ENCODE data around the gene DNAL4. TPM values are rescaled to one million over a fixed set of nuclear protein-coding genes. Genes with fewer than 3 reads are reported as not detected.
A peak's percentile ranks its signal among the peaks of the same experiment; 100 is the strongest.

Gene DNAL4
- polyA plus RNA-seq (ENCODE audit: insufficient read depth in 1 of 5, insufficient read length in 5 of 5, low replicate concordance in 1 of 5), result 10 to 100 TPM; 32.2 to 40.6 (median 34.6) TPM
- long read RNA-seq, donor 1, transcript DNAL4-201 (4 exons, 1,504 nt), result major isoform, 22 of 23 reads
- long read RNA-seq, donor 1, partial matches to known transcripts, result 0 of 23 reads
- long read RNA-seq, donor 1, other reads (novel, unspliced or antisense), result 0 of 23 reads
- long read RNA-seq, donor 2, transcript DNAL4-201 (4 exons, 1,504 nt), result major isoform, 10 of 10 reads
- long read RNA-seq, donor 2, partial matches to known transcripts, result 0 of 10 reads
- long read RNA-seq, donor 2, other reads (novel, unspliced or antisense), result 0 of 10 reads
- long read RNA-seq, donor 3, transcript DNAL4-201 (4 exons, 1,504 nt), result major isoform, 14 of 15 reads
- long read RNA-seq, donor 3, partial matches to known transcripts, result 0 of 15 reads
- long read RNA-seq, donor 3, other reads (novel, unspliced or antisense), result 0 of 15 reads
- long read RNA-seq, donor 4, transcript DNAL4-201 (4 exons, 1,504 nt), result major isoform, 11 of 13 reads
- long read RNA-seq, donor 4, partial matches to known transcripts, result 0 of 13 reads
- long read RNA-seq, donor 4, other reads (novel, unspliced or antisense), result 0 of 13 reads
- long read RNA-seq, donor 5, transcript DNAL4-201 (4 exons, 1,504 nt), result major isoform, 17 of 17 reads
- long read RNA-seq, donor 5, partial matches to known transcripts, result 0 of 17 reads
- long read RNA-seq, donor 5, other reads (novel, unspliced or antisense), result 0 of 17 reads
- long read RNA-seq, donor 6, transcript DNAL4-201 (4 exons, 1,504 nt), result major isoform, 19 of 20 reads
- long read RNA-seq, donor 6, partial matches to known transcripts, result 0 of 20 reads
- long read RNA-seq, donor 6, other reads (novel, unspliced or antisense), result 0 of 20 reads
- long read RNA-seq, donor 7, transcript DNAL4-201 (4 exons, 1,504 nt), result major isoform, 14 of 14 reads
- long read RNA-seq, donor 7, partial matches to known transcripts, result 0 of 14 reads
- long read RNA-seq, donor 7, other reads (novel, unspliced or antisense), result 0 of 14 reads
- long read RNA-seq, donor 8, transcript DNAL4-201 (4 exons, 1,504 nt), result major isoform, 7 of 7 reads
- long read RNA-seq, donor 8, partial matches to known transcripts, result 0 of 7 reads
- long read RNA-seq, donor 8, other reads (novel, unspliced or antisense), result 0 of 7 reads

DNA sequence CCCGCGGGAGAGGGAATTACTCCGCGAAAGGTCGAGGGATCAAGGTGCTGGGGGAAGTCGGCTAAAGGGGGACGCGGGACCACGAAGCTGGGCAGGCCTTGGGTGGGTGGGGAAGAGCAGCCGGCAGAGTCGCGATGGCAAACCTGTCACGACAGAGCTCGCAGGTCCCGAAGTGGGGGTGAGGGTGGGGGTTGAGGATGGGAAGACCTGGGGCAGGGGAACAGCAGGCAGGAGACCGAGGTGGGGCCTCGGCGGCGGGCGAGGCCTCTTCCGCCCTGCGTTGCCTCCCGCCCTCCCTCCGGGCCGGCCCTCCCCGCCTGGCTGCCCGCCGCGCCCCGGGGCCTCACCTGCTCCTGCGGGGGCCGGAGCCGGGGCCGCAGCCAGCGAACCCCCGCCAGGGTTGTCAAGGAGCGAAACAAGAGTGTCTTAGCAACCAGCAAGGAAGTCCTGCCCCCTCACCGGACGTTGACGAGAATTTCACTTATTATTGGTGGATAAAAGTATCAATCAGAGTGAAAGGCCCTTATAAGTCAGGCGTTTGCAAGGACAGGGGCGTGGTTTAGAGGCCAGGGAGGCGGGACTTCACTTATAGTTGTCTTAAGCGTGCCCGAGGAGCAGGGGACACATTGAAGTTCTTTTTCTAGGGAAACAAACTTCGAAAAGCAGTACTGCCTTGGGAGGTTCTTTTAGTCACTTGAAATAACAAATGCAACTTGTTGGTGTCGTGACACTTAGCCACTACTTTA lies at the start of gene DNAL4:
Gene DNAL4, minus strand, starts transcription at position 423 of the 746 bp plus-strand sequence. CDS start 11,412 bp downstream, outside the sequence.
- DNase-seq, result peak; percentile 94 to 98

GRCh38 chr22:38843201-38843656 lies 49.3 kb upstream of the DNAL4 start:
- peak; percentile 81 for DNase-seq

GRCh38 chr22:38842512-38843200 lies 48.7 kb upstream of the DNAL4 start:
- no peak for DNase-seq

GRCh38 chr22:38841635-38842034 lies 47.7 kb upstream of the DNAL4 start:
- no peak for DNase-seq

DNA sequence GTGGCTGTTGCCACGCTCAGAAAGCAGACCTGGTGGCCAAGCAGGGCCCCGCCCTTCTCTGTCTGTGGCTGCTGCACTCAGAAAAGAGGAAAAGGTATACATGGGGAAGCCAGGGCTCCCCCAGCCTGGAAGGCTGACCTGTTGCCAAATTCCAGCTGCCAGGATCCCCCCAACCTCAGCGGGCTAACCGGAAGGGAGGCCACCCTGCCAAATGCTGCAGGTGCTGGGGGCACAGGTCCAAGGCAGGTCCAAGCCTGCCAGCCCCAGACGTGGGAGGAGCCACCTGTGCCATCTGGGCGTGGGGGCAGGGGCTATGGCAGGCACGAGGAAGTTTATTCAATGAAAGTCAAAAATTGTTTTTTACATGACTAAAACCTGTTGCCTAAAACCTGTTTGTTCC lies 47.3 kb upstream of the DNAL4 start:
- no peak for DNase-seq

GRCh38 chr22:38840129-38840528 lies 46.2 kb upstream of the DNAL4 start:
- DNase-seq, result no peak

DNA sequence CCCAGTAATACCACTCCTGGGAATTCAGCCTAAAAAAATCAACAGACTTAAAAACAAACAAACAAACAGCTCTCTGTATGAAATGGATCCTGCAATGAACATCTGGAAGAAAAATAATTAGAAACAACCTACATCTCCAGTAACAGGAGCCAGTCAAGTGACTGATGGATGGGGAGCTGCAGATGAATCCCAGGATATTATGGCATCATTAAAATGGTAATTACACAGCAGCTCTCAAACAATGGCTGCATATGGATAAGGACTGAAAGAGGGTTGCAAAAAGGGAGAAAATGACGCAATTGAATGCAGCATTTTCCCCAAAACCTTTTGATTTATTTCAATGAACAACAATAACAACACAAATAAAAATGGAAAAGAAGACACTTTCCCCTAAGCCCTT lies 45.7 kb upstream of the DNAL4 start:
- no peak for DNase-seq

DNA sequence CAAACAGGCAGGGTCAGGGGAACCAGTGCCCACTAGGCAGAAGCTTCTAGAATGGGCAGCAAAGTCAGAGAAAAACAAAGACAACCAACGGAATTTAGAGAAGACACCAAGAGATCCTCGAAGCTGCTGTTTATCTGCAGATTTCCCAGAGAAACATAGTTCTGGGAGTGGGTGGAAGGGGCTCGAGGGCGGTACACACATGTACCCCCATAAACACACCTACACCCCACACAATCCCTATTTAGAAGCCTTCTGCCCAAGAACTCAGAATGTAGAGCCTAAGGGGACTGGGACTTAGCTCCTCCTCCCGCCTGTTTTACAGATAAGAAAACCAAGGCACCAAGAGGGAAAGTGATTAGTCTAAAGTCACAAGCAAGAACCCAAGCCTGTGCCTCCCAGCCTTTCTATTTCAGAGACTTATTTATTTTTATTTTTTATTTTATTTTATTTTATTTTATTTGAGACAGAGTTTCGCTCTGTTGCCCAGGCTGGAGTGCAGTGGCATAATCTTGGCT lies 43.5 kb upstream of the DNAL4 start:
- DNase-seq, result no peak

DNA sequence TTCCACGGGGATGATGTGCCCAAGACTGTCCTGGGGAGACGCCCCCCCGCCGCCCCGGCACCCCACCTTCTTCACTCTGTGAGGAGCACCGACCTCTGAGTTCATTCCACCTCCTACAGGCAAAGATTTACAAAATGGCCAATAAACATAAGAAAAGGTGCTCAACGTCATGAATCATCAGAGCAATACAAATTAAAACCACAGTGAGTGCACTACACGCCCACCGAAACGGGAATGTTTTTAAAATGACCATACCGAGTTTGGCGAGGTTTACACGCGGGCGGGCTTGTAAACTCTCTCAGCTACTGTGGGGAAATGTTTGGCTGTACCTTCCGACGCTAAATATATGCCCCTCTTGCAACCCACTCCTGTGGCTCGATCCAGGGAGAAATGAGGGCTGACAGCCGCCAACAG lies 42.0 kb upstream of the DNAL4 start:
- no peak for DNase-seq

- no peak for DNase-seq
These were observed 41.0 kb upstream of the DNAL4 start for GRCh38 chr22:38834991-38835390.

DNA sequence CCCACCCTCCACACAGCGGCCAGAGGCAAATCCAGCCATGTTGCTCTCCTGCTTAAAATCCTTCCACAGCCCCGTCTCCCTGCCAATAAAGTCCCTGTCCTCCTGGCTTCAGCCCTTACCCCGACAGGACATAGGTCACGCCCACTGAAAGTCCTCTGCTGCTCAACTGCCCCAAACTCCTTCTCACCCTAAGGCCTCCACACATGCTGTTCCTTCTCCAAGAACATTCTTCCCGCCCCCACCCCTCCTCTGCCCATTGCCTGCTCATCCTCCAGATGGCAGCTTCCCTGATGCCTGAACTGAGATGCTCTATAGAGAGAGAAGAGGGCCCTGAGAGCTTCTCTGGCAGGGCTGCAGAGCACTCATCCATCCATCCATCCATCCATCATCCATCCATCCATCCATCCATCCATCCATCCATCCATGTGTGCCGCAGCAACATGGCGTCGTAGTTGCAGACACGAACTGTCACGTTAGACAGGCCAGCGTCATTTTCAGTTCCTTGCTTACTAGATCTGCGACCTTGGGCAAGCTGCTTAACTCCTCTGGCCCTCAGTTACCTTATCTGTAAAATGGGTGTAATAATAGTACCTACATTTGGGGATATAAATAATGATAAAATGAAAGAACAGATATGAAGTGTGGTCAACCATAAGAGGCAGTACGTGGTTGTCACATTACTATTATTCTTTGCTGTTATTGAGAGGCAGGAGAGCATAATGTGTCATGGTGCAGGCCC lies 40.4 kb upstream of the DNAL4 start:
- no peak for DNase-seq

DNA sequence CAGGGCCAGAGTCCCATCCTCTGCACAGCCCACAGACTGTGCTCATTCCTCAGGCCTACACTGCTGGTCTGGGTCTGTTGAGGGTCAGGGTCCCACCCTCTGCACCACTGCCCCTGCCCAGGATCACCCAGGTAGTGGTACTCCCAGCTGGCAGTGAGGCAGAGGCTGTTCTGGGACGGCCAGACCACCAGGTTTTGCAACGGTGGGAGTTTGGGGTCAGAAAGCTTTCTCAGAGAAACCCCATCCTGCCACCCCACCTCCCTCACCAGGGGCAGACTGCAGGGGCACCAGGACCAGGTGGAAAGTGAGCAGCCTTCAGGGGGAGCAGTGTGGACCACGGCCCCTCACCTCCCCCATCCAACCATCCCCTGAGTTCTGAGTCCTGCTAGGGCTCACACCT lies 39.1 kb upstream of the DNAL4 start:
- no peak for DNase-seq

- DNase-seq, result peak; percentile 59 to 72
These were observed 38.3 kb upstream of the DNAL4 start for GRCh38 chr22:38832005-38832978.

DNA sequence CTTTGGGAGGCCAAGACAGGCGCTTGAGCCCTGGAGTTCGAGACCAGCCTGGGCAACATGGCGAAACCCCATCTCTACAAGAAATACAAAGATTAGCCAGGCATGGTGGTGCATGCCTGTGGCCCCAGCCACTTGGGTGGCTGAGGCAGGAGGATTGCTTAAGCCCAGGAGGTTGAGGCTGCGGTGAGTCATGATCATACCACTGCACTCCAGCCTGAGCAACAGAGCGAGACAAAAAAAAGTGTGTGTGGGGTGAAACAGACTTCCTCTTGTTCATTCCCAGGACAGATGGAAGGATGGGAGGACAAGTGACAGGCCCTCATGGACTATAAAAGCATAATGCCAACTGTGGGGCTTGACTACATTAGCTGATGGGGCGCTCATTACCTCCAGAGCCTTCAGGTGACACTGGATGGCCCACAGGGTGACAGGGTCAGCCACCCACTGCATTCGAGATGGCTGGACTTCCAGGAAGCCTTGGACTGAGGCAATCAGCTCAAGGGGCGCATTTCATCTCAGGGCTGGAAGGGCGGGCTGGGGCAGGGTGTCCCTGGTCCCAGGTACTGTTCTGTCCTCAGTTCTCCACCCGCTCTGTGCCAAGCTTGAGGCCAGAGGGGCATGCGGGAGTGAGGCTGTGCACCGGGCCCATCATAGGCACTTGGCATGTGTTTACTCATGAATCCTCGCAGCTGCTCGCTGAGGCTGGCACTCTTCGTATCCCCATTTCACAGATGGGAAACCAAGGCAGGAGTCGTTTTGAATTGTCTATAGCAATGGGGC lies 37.4 kb upstream of the DNAL4 start:
- no peak for DNase-seq

- no peak for DNase-seq
These were observed 36.8 kb upstream of the DNAL4 start for GRCh38 chr22:38830845-38831108.

- DNase-seq, result no peak
These were observed 36.3 kb upstream of the DNAL4 start for GRCh38 chr22:38830026-38830844.

GRCh38 chr22:38829485-38829884 lies 35.5 kb upstream of the DNAL4 start:
- DNase-seq, result no peak

Data from right lung (tissue), 10 donors.